Epithelial cell of esophagus (primary cell): Measurements from ENCODE around the gene REEP3.

Experiments
- DNase-seq: peaks from one replicate; pipeline ENCODE4 v3.0.0; 2010; ENCODE audit warnings: low read depth
- H3K4me3 ChIP-seq: 2 replicates; pipeline ENCODE4 v1.5.1; 2011; ENCODE audit warnings: mild to moderate bottlenecking, low read length, control low read depth
- CTCF ChIP-seq: IDR thresholded peaks from 2 replicates; pipeline ENCODE4 v1.5.1; 2011; ENCODE audit warnings: low read depth, mild to moderate bottlenecking, low read length, control low read depth, inconsistent platforms; ENCODE audit not compliant: insufficient read depth; ENCODE audit errors: missing control alignments

REEP3 gene

GRCh38 chr10:63521416-63522276 lies 445 bp downstream of the REEP3 start:
- peak overlapping the region; percentile 81 for H3K4me3 ChIP-seq
- DNase-seq, result peak; percentile 81
- no peak for TF ChIP-seq CTCF

- no peak for TF ChIP-seq CTCF
- H3K4me3 ChIP-seq, result peak overlapping the region; percentile 81
- DNase-seq, result peak; percentile 22
These were observed 1.1 kb downstream of the REEP3 start for GRCh38 chr10:63522277-63522687.

- H3K4me3 ChIP-seq, result peak overlapping the region; percentile 81
- no peak for TF ChIP-seq CTCF
- no peak for DNase-seq
These were observed 1.8 kb downstream of the REEP3 start for GRCh38 chr10:63522995-63523394.

GRCh38 chr10:63525021-63525420 lies 3.8 kb downstream of the REEP3 start:
- H3K4me3 ChIP-seq, result no peak overlapping the region
- TF ChIP-seq CTCF, result no peak
- no peak for DNase-seq

DNA sequence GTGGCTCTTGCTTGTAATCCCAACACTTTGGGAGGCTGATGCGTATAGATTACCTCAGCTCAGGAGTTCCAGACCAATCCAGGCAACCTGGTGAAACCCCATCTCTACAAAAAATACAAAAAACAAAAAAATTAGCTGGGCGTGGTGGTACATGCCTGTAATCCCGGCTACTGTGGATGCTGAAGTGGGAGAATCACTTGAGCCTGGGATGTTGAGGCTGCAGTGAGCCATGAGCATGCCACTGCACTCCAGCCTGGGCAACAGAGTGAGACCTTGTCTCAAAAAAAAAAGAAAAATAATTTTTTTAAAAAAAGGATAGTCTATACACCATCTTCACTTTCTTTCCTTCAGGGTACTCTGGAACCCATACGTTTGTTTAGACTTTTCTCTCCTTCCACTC lies 6.2 kb downstream of the REEP3 start:
- no peak for TF ChIP-seq CTCF
- DNase-seq, result no peak
- H3K4me3 ChIP-seq, result no peak overlapping the region

DNA sequence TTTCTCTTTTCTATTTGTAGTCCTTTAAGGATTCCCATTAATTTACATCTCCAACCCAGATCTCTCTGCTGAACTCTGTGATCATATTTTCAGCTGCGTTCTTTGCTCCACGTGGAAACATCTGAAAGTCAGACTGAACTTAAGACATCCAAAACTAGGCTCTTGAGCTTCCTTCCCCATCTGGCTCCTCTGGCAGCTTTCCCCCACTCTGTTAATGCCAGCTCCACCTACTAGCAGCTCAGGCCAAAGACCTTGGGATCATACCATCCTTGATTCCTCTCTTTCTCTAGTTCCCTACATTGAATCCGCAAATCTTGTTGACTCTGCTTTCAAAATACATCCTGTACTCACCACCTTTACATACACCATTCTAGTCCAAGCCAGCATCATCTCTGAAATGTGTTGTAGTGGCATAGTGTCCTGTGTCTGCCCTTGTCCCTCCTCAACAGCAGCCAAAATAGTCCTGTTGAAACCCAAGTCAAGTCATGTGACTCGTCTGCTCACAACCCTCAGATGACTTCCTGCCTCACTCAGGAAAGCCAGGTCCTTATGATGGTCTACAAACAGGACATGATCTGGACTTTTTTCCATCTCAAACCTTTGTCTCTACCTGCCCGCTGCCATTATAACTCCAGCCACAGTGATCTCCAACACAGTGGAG lies 7.0 kb downstream of the REEP3 start:
- DNase-seq, result no peak
- no peak for TF ChIP-seq CTCF
- H3K4me3 ChIP-seq, result no peak overlapping the region
